HG02885 (cell line): ENCODE data around the gene PDCD2L.
"Not testable (repeated sequence)": the region's sequence is repeated elsewhere in the genome, so short reads cannot be mapped to it uniquely, and the experiment has no call there.

Experiments
- ATAC-seq: cut with Tn5 transposase; IDR thresholded peaks from one replicate; pipeline ENCODE4 v1.9.1; 2021; ENCODE audit warnings: mild to moderate bottlenecking; ENCODE audit not compliant: unreplicated experiment, poor library complexity

The PDCD2L gene

GRCh38 chr19:34370983-34371382, 33.2 kb upstream of the PDCD2L start:
- ATAC-seq: no peak

- no peak for ATAC-seq
These were observed 30.5 kb upstream of the PDCD2L start for GRCh38 chr19:34373601-34374288.

DNA sequence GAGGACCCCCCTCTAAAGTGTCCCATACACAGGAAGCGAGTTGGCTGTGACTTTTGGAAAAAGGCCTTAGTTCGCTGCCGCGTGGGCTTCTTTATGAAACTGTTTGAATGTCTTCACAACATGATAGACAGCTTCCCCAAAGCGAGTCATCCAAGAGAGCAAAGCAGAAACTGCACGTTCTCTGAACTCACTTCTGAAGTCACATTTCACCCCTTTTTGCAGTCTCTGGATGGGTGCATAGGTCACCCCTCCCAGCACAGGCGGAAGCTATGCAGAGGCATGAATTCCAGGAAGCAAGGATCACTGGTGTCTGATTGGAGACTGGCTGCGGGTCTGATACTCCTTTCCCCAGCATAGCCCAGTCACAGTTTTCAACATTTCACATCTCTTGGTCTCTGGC, 28.6 kb upstream of the PDCD2L start:
- ATAC-seq: no peak

DNA sequence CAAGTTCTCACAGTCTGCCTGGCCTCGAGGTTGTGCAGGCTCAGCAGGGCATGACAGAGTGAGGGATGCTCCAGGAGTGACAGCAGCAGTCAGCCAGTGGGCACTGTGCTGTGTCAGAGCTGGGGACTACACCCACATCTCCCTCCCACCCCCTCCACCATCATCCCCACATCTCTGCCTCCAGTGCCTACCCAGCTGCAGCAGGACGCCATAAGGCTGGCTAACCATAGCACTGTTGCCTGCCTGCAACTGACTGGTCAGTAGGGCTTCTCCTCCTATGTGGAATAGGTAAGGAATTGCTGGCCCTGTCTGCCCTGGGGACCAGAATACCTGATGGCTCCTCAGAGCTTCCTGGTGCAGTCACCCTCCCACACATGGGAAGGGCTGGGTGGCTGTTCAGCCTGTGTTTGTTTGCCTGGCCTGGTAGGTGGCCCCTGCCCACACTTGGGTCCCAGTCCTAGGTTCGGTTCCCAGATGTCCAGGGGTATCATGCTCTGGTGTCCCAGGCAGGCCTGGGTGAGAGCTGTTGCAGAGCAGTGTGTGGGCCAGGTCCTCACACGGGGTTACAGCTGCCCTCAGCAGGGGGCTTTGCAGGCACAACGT, 23.5 kb upstream of the PDCD2L start:
- no peak for ATAC-seq

DNA sequence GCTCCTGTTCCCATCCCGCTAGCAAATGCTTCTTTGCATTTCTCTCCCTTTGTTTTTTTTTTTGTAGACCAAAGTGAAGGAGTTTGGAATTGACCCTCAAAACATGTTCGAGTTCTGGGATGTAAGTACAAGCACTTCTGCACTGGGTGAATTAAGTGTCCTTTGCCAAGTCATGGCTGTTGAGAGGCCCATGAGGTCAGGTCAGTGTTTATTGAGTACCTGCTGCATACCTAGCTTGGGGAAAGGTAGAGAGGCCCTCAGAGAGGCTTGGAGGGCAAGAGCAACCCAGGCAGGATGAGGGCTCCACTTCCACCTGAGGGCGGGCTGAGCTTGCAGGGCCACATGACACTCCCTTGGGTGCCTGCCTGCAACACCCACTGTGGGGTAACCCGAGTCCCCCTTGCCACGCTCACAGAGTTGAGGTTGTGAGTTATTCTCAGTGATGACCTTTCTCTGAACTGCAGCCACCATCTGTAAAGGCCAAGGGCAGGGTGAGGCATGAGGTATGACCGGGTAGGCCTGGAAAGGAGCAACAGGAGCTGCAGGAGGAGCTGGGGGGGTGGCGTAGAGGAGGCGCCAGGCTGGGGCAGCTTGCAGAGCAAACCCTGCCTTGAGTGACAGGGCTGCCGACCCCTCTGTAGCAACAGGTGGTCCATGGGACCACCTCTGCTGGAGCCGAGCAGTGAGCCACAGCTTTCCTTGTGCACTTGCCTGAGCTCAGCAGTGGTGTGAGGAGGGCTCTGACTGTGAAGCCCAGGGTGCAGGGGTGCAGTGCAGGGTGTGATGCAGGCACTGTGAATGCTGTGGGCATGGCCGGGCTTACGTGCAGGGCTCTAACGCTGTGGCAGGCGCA, 22.6 kb upstream of the PDCD2L start:
- ATAC-seq: no peak

GRCh38 chr19:34382471-34382870, 21.7 kb upstream of the PDCD2L start:
- no peak for ATAC-seq

DNA sequence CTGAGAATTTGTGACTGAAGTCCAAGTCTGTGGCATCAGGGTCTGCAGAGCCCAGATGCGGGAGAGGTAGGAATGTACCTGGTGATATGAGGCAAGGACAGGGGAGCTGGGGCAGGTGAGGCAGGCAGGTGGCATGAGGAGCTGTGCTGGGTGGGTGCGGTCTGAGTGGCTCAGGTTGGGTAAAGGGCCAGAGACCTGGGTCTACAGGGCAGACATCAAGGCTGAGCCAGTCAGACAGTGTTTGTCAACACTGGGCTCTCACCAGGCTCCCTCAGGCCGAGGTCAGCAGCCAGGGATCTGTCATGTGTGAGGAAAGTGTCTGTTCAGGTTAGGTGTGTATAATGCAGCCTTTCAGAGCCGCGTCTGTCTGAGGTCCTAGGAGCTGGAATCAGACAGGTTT, 20.6 kb upstream of the PDCD2L start:
- no peak for ATAC-seq

- no peak for ATAC-seq
These were observed 17.4 kb upstream of the PDCD2L start for GRCh38 chr19:34386645-34387445.

DNA sequence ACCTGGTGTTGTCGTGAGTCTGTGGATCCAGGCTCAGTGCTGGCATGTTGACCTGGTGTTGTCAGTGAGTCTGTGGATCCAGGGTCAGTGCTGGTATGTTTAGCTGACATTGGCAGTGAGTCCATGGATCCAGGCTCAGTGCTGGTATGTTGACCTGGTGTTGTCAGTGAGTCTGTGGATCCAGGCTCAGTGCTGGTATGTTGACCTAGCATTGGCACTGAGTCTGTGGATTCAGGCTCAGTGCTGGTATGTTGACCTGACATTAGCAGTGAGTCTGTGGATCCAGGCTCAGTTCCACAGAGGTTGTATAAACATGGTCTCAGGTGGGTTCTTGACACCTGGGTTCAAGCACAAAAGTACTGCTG, 16.8 kb upstream of the PDCD2L start:
- no peak for ATAC-seq

- ATAC-seq: not testable (repeated sequence)
These were observed 15.5 kb upstream of the PDCD2L start for GRCh38 chr19:34388745-34389144.

GRCh38 chr19:34391813-34392212, 12.4 kb upstream of the PDCD2L start:
- no peak for ATAC-seq

DNA sequence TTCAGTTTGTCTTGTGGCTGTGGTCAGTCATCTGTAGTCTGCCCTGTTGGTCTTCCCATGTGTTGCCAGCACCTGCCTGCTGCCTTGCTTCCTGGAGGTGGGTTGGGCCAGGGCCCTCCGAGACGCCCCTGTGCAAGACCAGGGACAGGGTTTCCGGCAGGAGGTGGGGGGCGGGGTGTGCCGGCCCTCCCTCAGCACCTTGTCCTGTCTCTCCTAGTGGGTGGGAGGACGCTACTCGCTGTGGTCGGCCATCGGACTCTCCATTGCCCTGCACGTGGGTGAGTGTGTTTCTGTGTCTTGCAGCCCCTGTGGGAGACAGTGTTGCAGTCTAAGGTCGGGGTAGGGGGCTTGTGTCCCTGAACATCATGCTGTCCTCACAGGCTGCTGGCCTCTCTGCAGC, 11.2 kb upstream of the PDCD2L start:
- no peak for ATAC-seq

- ATAC-seq: no peak
These were observed 10.6 kb upstream of the PDCD2L start for GRCh38 chr19:34393629-34394028.

DNA sequence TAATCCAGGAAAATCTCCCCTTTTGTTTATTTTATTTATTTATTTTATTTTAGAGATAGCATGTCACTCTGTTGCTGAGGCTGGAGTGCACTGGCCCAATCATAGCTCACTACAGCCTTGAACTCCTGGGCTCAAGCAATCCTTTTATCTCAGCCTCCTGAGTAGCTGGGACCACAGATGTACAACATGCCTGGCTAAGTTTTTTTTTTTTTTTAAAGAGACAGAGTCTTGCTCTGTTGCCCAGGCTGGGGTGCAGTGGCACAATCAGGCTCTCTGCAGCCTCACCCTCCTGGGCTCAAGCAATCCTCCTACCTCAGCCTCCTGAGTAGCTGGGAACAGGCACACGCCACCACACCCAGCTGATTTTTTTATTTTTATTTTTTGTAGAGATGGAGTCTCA, 6.3 kb upstream of the PDCD2L start:
- no peak for ATAC-seq

DNA sequence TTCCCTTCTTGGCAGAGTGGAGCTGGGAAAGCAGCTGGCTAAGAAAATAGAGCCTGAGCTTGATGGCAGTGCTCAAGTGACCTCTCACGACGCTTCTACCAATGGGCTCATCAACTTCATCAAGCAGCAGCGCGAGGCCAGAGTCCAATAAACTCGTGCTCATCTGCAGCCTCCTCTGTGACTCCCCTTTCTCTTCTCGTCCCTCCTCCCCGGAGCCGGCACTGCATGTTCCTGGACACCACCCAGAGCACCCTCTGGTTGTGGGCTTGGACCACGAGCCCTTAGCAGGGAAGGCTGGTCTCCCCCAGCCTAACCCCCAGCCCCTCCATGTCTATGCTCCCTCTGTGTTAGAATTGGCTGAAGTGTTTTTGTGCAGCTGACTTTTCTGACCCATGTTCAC, 4.3 kb upstream of the PDCD2L start:
- no peak for ATAC-seq

DNA sequence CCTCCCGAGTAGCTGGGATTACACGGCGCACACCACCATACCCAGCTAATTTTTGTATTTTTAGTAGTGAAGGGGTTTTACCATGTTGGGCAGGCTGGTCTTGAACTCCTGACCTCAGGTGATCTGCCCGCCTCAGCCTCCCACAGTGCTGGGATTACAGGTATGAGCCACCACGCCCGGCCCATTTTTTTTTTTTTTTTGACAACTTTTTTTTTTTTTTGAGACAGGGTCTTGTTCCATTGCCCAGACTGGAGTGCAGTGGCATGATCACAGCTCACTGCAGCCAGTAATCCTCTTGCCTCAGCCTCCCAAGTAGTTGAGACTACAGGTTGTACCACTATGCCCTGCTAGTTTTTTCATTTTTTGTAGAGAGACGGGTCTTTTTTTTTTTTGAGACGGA, 3.4 kb upstream of the PDCD2L start:
- not testable (repeated sequence) for ATAC-seq

- no peak for ATAC-seq
These were observed 2.1 kb upstream of the PDCD2L start for GRCh38 chr19:34402074-34402600.

DNA sequence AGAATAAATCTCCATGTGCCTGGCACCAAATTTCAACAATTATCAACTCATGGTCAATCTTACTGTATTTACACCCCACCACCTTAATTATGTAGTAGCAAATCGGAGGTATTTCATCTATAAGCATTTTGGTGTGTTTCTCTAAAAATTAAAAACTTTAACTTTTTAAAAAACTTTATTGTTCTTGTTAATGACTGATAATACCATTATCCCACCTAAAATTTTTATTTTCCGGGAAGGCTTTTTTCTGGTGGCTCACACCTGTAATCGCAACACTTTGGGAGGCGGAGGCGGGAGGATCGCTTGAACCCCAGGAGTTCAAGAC, 453 bp upstream of the PDCD2L start:
- peak; percentile 17 for ATAC-seq

DNA sequence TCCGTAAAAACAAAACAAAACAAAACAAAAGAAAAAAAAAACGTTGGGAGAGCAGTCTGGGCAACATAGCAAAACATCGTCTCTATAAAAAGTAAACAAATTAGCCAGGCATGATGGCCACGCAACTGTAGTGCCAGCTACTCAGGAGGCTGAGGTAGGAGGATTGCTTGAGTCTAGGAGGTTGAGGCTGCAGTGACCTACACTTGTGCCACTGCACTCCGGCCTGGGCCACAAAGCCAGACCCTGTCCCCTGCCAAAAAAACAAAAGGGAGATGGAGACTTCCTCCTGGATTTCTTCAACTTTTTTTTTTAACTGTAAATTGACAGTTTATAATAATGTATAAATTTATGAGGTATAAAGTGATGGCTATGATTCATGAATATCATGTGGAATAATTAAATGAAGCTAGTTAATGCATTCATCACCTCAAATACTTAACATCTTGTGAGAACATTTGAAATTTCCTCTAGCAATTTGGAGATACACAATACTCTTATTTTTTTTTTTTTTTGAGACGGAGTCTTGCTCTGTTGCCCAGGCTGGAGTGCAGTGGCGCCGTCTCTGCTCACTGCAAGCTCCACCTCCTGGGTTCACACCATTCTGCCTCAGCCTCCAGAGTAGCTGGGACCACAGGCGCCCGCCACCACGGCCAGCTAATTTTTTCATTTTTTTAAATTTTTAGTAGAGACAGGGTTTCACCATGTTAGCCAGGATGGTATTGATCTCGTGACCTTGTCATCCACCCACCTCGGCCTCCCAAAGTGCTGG, 1.9 kb downstream of the PDCD2L start:
- ATAC-seq: no peak

GRCh38 chr19:34408411-34408810, 4.2 kb downstream of the PDCD2L start:
- no peak for ATAC-seq
